ENCODE measurements around the gene AIDA. TPM values are rescaled to one million over a fixed set of nuclear protein-coding genes. Genes with fewer than 3 reads are reported as not detected.

Gene AIDA
- polyA plus RNA-seq, 3 donors, result 10.0 to 11.7 (median 11.7) TPM

GRCh38 chr1:222656391-222657155, 55.7 kb downstream of the AIDA start:
- Histone ChIP-seq H3K27me3 (ENCODE audit: control insufficient read depth in 2 of 2, insufficient read depth in 2 of 2, low read length in 2 of 2) (no peaks in the 10 kb centered on the region), H3K4me1 (ENCODE audit: control insufficient read depth in 1 of 2, insufficient read depth in 2 of 2, low read length in 2 of 2) (peaks cover 14 to 16% of the 10 kb centered on the region in 2 donors), H3K79me2 (ENCODE audit: insufficient read depth, low read length) (peaks cover 4% of the 10 kb centered on the region), H3K9me3 (replicated peaks in 1 of 2; ENCODE audit: control insufficient read depth in 1 of 2, insufficient read depth in 1 of 2, low read length in 2 of 2) (no peaks in the 10 kb centered on the region), H3K36me3 (replicated peaks in 1 of 2; ENCODE audit: control insufficient read depth in 1 of 2, insufficient read depth in 2 of 2, low read length in 2 of 2) (peaks cover 76 to 88% of the 10 kb centered on the region in 2 donors), H3K4me3 (replicated peaks in 1 of 3; ENCODE audit: low read depth in 2 of 3, low read length in 3 of 3) (no peak overlapping the region), H3K27ac (ENCODE audit: low read depth in 1 of 2, low read length in 2 of 2) (peak overlapping the region in 1 of 2 donors; percentile 15), H2AFZ (ENCODE audit: insufficient read depth, low read depth, low read length, poor library complexity, severe bottlenecking) (no peak overlapping the region), H3K4me2 (replicated peaks; ENCODE audit: extremely low read depth, low read length, poor library complexity, severe bottlenecking) (no peak overlapping the region), H4K20me1 (ENCODE audit: insufficient read depth, low read length) (no peaks in the 10 kb centered on the region), H3K9ac (ENCODE audit: insufficient read depth, low read length, poor library complexity, severe bottlenecking) (no peak overlapping the region)
- Mint-ChIP-seq H3K9me3 (no peaks in the 10 kb centered on the region), H3K4me1 (peaks cover 14% of the 10 kb centered on the region), H3K36me3 (peaks cover 80 to 88% of the 10 kb centered on the region in 2 donors), H3K27ac (peak overlapping the region; percentile 4 to 90 (median 41)), H3K27me3 (ENCODE audit: low read depth in 3 of 3) (no peaks in the 10 kb centered on the region), H3K4me3 (no peak overlapping the region)
- intact Hi-C loops (cut with micrococcal nuclease), result loop anchor here in 1 of 2 donors (5.0 kb wide), 1 partner anchor 56 kb away; the partner anchor contains the start of genes AIDA and BROX
- DNase-seq, result no peak
- no peak for TF ChIP-seq CTCF (IDR thresholded peaks at IDR 0.05)
- WGBS (ENCODE audit: insufficient coverage), result 100% methylated on average over 1 of the region's 2 CpGs

- H3K4me3 ChIP-seq (replicated peaks in 1 of 3; ENCODE audit: low read depth in 2 of 3, low read length in 3 of 3), result peak overlapping the region; percentile 2 to 65 (median 40)
- Mint-ChIP-seq H3K27ac (peak overlapping the region; percentile 89 to 95 (median 90)), H3K9me3 (no peaks in the 10 kb centered on the region), H3K27me3 (ENCODE audit: low read depth in 3 of 3) (no peaks in the 10 kb centered on the region), H3K36me3 (peaks cover 82 to 91% of the 10 kb centered on the region in 2 donors), H3K4me1 (peaks cover 14% of the 10 kb centered on the region), H3K4me3 (peak overlapping the region; percentile 63 to 87)
- H3K36me3 ChIP-seq (replicated peaks in 1 of 2; ENCODE audit: control insufficient read depth in 1 of 2, insufficient read depth in 2 of 2, low read length in 2 of 2), result peaks cover 76 to 88% of the 10 kb centered on the region in 2 donors
- no CpG with 5 or more reads among the region's 5 CpGs for WGBS (ENCODE audit: insufficient coverage)
- H3K9ac ChIP-seq (ENCODE audit: insufficient read depth, low read length, poor library complexity, severe bottlenecking), result peak overlapping the region; percentile 22
- H3K27ac ChIP-seq (ENCODE audit: low read depth in 1 of 2, low read length in 2 of 2), result peak overlapping the region; percentile 28 to 80
- peak; percentile 67 to 82 (median 80) for DNase-seq
- H2AFZ ChIP-seq (ENCODE audit: insufficient read depth, low read depth, low read length, poor library complexity, severe bottlenecking), result no peak overlapping the region
- H4K20me1 ChIP-seq (ENCODE audit: insufficient read depth, low read length), result no peaks in the 10 kb centered on the region
- peaks cover 4% of the 10 kb centered on the region for H3K79me2 ChIP-seq (ENCODE audit: insufficient read depth, low read length)
- peaks cover 14 to 16% of the 10 kb centered on the region in 2 donors for H3K4me1 ChIP-seq (ENCODE audit: control insufficient read depth in 1 of 2, insufficient read depth in 2 of 2, low read length in 2 of 2)
- peak overlapping the region; percentile 64 for H3K4me2 ChIP-seq (replicated peaks; ENCODE audit: extremely low read depth, low read length, poor library complexity, severe bottlenecking)
- no peak for TF ChIP-seq CTCF (IDR thresholded peaks at IDR 0.05)
- intact Hi-C loops (cut with micrococcal nuclease), result loop anchor here in 1 of 2 donors (5.0 kb wide), 1 partner anchor 57 kb away; the partner anchor contains the start of genes AIDA and BROX
- H3K27me3 ChIP-seq (ENCODE audit: control insufficient read depth in 2 of 2, insufficient read depth in 2 of 2, low read length in 2 of 2), result no peaks in the 10 kb centered on the region
- H3K9me3 ChIP-seq (replicated peaks in 1 of 2; ENCODE audit: control insufficient read depth in 1 of 2, insufficient read depth in 1 of 2, low read length in 2 of 2), result no peaks in the 10 kb centered on the region
These were observed 57.4 kb downstream of the AIDA start for GRCh38 chr1:222654849-222655248.

All from CD14-positive monocyte (primary cell).